ENCODE results near the gene SMG6.
"Not testable (repeated sequence)": the region's sequence is repeated elsewhere in the genome, so short reads cannot be mapped to it uniquely, and the experiment has no call there.

SMG6 gene

GRCh38 chr17:2174468-2175293, 128.9 kb downstream of the SMG6 start:
- DNase-seq: no peak

GRCh38 chr17:2174014-2174413, 129.6 kb downstream of the SMG6 start:
- no peak for DNase-seq

GRCh38 chr17:2172999-2173398, 130.6 kb downstream of the SMG6 start:
- no peak for DNase-seq

GRCh38 chr17:2172077-2172851, 131.3 kb downstream of the SMG6 start:
- no peak for DNase-seq

GRCh38 chr17:2171702-2172076, 131.9 kb downstream of the SMG6 start:
- no peak for DNase-seq

- DNase-seq: no peak
These were observed 133.6 kb downstream of the SMG6 start for GRCh38 chr17:2170023-2170422.

GRCh38 chr17:2165723-2166122, 137.9 kb downstream of the SMG6 start:
- not testable (repeated sequence) for DNase-seq

- no peak for DNase-seq
These were observed 145.2 kb downstream of the SMG6 start for GRCh38 chr17:2158396-2158780.

GRCh38 chr17:2157675-2158395, 145.8 kb downstream of the SMG6 start:
- no peak for DNase-seq

GRCh38 chr17:2157081-2157480, 146.5 kb downstream of the SMG6 start:
- DNase-seq: no peak

- no peak for DNase-seq
These were observed 146.9 kb downstream of the SMG6 start for GRCh38 chr17:2156666-2157065.

GRCh38 chr17:2155573-2155972, 148.0 kb downstream of the SMG6 start:
- no peak for DNase-seq

- DNase-seq: no peak
These were observed 152.1 kb downstream of the SMG6 start for GRCh38 chr17:2151358-2152033.

GRCh38 chr17:2150806-2151205, 152.8 kb downstream of the SMG6 start:
- DNase-seq: no peak

- no peak for DNase-seq
These were observed 153.7 kb downstream of the SMG6 start for GRCh38 chr17:2149934-2150333.

- no peak for DNase-seq
These were observed 157.3 kb downstream of the SMG6 start for GRCh38 chr17:2146132-2146871.

GRCh38 chr17:2144701-2145100, 158.9 kb downstream of the SMG6 start:
- no peak for DNase-seq

- DNase-seq: no peak
These were observed 160.3 kb downstream of the SMG6 start for GRCh38 chr17:2143332-2143731.

GRCh38 chr17:2142682-2143081, 160.9 kb downstream of the SMG6 start:
- DNase-seq: not testable (repeated sequence)

- DNase-seq: no peak
These were observed 162.9 kb downstream of the SMG6 start for GRCh38 chr17:2140683-2141082.

GRCh38 chr17:2138761-2139160, 164.8 kb downstream of the SMG6 start:
- no peak for DNase-seq

GRCh38 chr17:2138318-2138717, 165.3 kb downstream of the SMG6 start:
- no peak for DNase-seq

Measured in activated effector memory CD4-positive, alpha-beta T cell treated with Interleukin-2 at 50 U/mL for 16 hours (primary cell).